OCI-LY1 (cell line): Measurements from ENCODE around the gene MRPL40.

Source experiments
- H2AFZ ChIP-seq: fragments of 200-600 bp; sonication (generic), shearing (Covaris generic); 2 replicates; pipeline ENCODE4 v1.6.0; 2014; ENCODE audit warnings: antibody characterized with exemption, mild to moderate bottlenecking, low read length
- H3F3A ChIP-seq: fragments of 200-600 bp; sonication (generic), shearing (Covaris generic); 2 replicates; pipeline ENCODE4 v1.6.0; 2014; ENCODE audit warnings: mild to moderate bottlenecking, antibody characterized with exemption, low read length, moderate library complexity; ENCODE audit not compliant: insufficient read depth
- H3K27ac ChIP-seq: fragments of 200-600 bp; sonication (generic); 2 replicates; pipeline ENCODE4 v1.5.1; 2014; ENCODE audit warnings: low read length, mixed run types, mild to moderate bottlenecking, low read depth; ENCODE audit not compliant: poor library complexity, severe bottlenecking
- H3K27me3 ChIP-seq: fragments of 200-600 bp; sonication (generic); 2 replicates; pipeline ENCODE4 v1.6.0; 2014; ENCODE audit warnings: antibody characterized with exemption, mild to moderate bottlenecking, low read length, moderate library complexity; ENCODE audit not compliant: insufficient read depth
- H3K36me3 ChIP-seq: fragments of 200-600 bp; sonication (generic); 2 replicates; pipeline ENCODE4 v1.6.1; 2014; ENCODE audit warnings: mild to moderate bottlenecking, antibody characterized with exemption, low read length, moderate library complexity, mixed read lengths; ENCODE audit not compliant: insufficient read depth
- H3K4me1 ChIP-seq: fragments of 200-600 bp; sonication (generic); 2 replicates; pipeline ENCODE4 v1.5.1; 2014; ENCODE audit warnings: mild to moderate bottlenecking, low read length, moderate library complexity; ENCODE audit not compliant: insufficient read depth, severe bottlenecking
- H3K4me2 ChIP-seq: fragments of 200-600 bp; sonication (generic), shearing (Covaris generic); 2 replicates; pipeline ENCODE4 v1.6.1; 2014; ENCODE audit warnings: low read length
- H3K4me3 ChIP-seq: fragments of 200-600 bp; sonication (generic); 2 replicates; pipeline ENCODE4 v1.5.1; 2014; ENCODE audit warnings: low read length, low read depth, mild to moderate bottlenecking, mixed read lengths; ENCODE audit not compliant: poor library complexity, severe bottlenecking
- H3K79me2 ChIP-seq: fragments of 200-600 bp; shearing (Covaris generic); 2 replicates; pipeline ENCODE4 v1.6.1; 2016; ENCODE audit warnings: mixed run types, low read length, mixed read lengths; ENCODE audit not compliant: insufficient read depth
- H3K9ac ChIP-seq: fragments of 200-600 bp; sonication (generic), shearing (Covaris generic); 2 replicates; pipeline ENCODE4 v1.6.1; 2014; ENCODE audit warnings: mild to moderate bottlenecking, low read length, mixed read lengths
- H3K9me2 ChIP-seq: fragments of 200-600 bp; sonication (generic), shearing (Covaris generic); 2 replicates; pipeline ENCODE4 v1.6.1; 2014; ENCODE audit warnings: low read depth, mild to moderate bottlenecking, low read length, mixed read lengths
- H3K9me3 ChIP-seq: fragments of 200-600 bp; shearing (Covaris generic); 2 replicates; pipeline ENCODE4 v1.6.1; 2014; ENCODE audit warnings: low read length, mixed read lengths
- H4K20me1 ChIP-seq: fragments of 200-600 bp; sonication (generic), shearing (Covaris generic); 2 replicates; pipeline ENCODE4 v1.6.0; 2016; ENCODE audit warnings: mild to moderate bottlenecking, low read length; ENCODE audit not compliant: insufficient read depth
- CTCF ChIP-seq: fragments of 200-600 bp; sonication (generic), shearing (Covaris generic); IDR thresholded peaks from 2 replicates; pipeline ENCODE4 v1.5.1; 2017; ENCODE audit warnings: mild to moderate bottlenecking, antibody characterized with exemption, low read length, moderate library complexity, mixed read lengths
- EZH2 ChIP-seq: fragments of 200-600 bp; sonication (generic), shearing (Covaris generic); IDR thresholded peaks from 2 replicates; pipeline ENCODE4 v1.8.0; 2017; ENCODE audit warnings: borderline replicate concordance, mixed run types, mild to moderate bottlenecking, antibody characterized with exemption, low read length, moderate library complexity, mixed read lengths

MRPL40 gene

DNA sequence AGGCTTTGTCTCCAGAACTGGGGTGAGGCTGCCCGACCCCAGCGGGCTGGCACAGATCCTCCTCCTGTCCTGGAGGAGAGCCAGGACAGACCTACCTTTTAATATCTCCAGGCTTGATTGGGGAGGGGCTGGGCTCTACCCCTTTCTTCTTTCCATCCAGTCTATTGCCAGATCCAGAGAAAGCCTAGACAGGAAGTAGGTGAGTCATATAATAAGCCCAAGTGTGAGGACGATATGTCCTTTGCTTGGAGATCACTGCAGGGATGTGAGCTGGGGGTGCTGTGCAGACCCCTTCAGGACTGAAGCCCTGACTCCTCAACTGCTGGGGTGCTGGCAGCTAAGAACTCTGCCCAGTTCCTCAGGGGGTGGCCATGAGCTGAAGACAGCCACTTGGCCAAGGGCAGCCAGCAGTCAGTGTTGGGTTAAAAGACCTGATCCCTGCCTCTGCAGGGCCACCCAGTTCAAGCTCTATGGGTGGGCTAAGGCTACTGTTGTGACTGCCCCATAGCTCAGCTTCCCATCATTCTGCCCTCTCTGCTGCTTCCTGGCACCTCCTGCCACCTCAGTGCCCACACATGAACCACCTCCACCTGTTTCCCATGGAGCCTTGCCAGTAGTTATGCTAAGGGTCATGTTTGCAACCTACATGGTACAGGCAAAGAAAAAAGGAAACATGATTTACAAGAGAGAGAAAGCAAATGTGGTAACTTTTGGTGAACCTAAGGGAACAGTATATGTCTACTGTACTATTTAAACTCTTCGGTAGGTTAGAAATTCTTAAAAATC lies 23.4 kb downstream of the MRPL40 start:
- H3K79me2 ChIP-seq = no peaks in the 10 kb centered on the region
- H3F3A ChIP-seq = no peaks in the 10 kb centered on the region
- H3K36me3 ChIP-seq = peaks cover 91% of the 10 kb centered on the region
- H3K9ac ChIP-seq = no peak overlapping the region
- H3K27ac ChIP-seq = no peak overlapping the region
- H3K27me3 ChIP-seq = no peaks in the 10 kb centered on the region
- H4K20me1 ChIP-seq = no peaks in the 10 kb centered on the region
- H3K9me3 ChIP-seq = no peaks in the 10 kb centered on the region
- H3K9me2 ChIP-seq = no peaks in the 10 kb centered on the region
- H3K4me3 ChIP-seq = no peak overlapping the region
- H3K4me2 ChIP-seq = no peak overlapping the region
- no peaks in the 10 kb centered on the region for H3K4me1 ChIP-seq
- no peak overlapping the region for H2AFZ ChIP-seq
- no peak for TF ChIP-seq CTCF
- TF ChIP-seq EZH2 = no peak

DNA sequence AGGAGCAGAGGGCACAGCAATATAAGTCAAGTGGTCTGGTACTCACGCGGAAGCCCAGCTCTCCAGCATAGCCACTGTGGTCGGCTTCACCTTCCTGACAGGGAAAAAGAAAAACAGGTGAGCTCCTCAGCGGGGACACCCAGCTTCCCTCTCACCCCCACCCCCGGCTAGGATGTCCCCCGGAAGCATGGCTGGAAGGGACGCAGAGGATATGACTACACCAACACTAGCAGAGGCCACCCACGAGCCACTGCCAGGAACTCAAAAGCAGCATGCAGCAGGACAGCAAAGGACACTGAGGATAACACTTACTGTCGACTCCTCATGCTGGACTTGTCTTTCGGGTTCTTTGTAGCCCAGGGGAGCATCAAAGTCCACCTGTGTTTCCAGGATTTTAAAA lies 24.2 kb downstream of the MRPL40 start:
- H3F3A ChIP-seq = no peaks in the 10 kb centered on the region
- H3K4me1 ChIP-seq = no peaks in the 10 kb centered on the region
- no peaks in the 10 kb centered on the region for H4K20me1 ChIP-seq
- TF ChIP-seq CTCF (no peak), EZH2 (no peak)
- no peak overlapping the region for H3K9ac ChIP-seq
- H3K4me3 ChIP-seq = no peak overlapping the region
- no peaks in the 10 kb centered on the region for H3K9me2 ChIP-seq
- H3K9me3 ChIP-seq = no peaks in the 10 kb centered on the region
- peaks cover 91% of the 10 kb centered on the region for H3K36me3 ChIP-seq
- no peaks in the 10 kb centered on the region for H3K27me3 ChIP-seq
- H3K79me2 ChIP-seq = no peaks in the 10 kb centered on the region
- no peak overlapping the region for H2AFZ ChIP-seq
- H3K4me2 ChIP-seq = no peak overlapping the region
- H3K27ac ChIP-seq = no peak overlapping the region

GRCh38 chr22:19457828-19458428 lies 25.6 kb downstream of the MRPL40 start:
- no peaks in the 10 kb centered on the region for H3K9me3 ChIP-seq
- H3K27ac ChIP-seq = no peak overlapping the region
- H3K4me2 ChIP-seq = no peak overlapping the region
- H3K36me3 ChIP-seq = peaks cover 90% of the 10 kb centered on the region
- H3K4me1 ChIP-seq = no peaks in the 10 kb centered on the region
- no peak overlapping the region for H3K4me3 ChIP-seq
- no peaks in the 10 kb centered on the region for H3F3A ChIP-seq
- TF ChIP-seq CTCF = no peak
- no peak for TF ChIP-seq EZH2
- no peak overlapping the region for H3K9ac ChIP-seq
- no peaks in the 10 kb centered on the region for H3K9me2 ChIP-seq
- H2AFZ ChIP-seq = no peak overlapping the region
- H4K20me1 ChIP-seq = no peaks in the 10 kb centered on the region
- no peaks in the 10 kb centered on the region for H3K79me2 ChIP-seq
- no peaks in the 10 kb centered on the region for H3K27me3 ChIP-seq
